Measurements from ENCODE around the gene RASA2.

DNA sequence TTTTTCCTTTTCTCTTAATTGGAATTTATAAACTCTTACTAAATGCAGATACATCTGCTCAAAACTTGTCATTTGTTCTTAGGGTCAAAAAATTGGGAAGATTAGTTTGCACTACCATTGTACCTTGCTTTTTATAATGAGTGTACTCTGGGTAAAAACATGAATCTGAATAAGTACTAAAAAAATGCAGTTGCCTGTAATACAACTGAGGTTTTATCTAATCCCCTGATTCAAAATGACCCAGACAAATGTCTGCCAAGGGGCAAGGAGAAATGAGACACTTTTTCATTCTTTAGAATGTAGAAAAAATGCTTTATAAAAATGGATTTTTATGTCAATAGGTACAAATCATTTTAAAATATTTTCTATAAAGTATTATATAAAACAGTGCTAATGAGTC is 42.4 kb downstream of the RASA2 start:
- TF ChIP-seq, protein P1, sequence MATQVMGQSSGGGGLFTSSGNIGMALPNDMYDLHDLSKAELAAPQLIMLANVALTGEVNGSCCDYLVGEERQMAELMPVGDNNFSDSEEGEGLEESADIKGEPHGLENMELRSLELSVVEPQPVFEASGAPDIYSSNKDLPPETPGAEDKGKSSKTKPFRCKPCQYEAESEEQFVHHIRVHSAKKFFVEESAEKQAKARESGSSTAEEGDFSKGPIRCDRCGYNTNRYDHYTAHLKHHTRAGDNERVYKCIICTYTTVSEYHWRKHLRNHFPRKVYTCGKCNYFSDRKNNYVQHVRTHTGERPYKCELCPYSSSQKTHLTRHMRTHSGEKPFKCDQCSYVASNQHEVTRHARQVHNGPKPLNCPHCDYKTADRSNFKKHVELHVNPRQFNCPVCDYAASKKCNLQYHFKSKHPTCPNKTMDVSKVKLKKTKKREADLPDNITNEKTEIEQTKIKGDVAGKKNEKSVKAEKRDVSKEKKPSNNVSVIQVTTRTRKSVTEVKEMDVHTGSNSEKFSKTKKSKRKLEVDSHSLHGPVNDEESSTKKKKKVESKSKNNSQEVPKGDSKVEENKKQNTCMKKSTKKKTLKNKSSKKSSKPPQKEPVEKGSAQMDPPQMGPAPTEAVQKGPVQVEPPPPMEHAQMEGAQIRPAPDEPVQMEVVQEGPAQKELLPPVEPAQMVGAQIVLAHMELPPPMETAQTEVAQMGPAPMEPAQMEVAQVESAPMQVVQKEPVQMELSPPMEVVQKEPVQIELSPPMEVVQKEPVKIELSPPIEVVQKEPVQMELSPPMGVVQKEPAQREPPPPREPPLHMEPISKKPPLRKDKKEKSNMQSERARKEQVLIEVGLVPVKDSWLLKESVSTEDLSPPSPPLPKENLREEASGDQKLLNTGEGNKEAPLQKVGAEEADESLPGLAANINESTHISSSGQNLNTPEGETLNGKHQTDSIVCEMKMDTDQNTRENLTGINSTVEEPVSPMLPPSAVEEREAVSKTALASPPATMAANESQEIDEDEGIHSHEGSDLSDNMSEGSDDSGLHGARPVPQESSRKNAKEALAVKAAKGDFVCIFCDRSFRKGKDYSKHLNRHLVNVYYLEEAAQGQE (IDR thresholded peaks at IDR 0.05; ENCODE audit: insufficient read depth in 1 of 2, low read depth in 2 of 2, low read length in 1 of 2): no peak
- TF ChIP-seq, protein P2, sequence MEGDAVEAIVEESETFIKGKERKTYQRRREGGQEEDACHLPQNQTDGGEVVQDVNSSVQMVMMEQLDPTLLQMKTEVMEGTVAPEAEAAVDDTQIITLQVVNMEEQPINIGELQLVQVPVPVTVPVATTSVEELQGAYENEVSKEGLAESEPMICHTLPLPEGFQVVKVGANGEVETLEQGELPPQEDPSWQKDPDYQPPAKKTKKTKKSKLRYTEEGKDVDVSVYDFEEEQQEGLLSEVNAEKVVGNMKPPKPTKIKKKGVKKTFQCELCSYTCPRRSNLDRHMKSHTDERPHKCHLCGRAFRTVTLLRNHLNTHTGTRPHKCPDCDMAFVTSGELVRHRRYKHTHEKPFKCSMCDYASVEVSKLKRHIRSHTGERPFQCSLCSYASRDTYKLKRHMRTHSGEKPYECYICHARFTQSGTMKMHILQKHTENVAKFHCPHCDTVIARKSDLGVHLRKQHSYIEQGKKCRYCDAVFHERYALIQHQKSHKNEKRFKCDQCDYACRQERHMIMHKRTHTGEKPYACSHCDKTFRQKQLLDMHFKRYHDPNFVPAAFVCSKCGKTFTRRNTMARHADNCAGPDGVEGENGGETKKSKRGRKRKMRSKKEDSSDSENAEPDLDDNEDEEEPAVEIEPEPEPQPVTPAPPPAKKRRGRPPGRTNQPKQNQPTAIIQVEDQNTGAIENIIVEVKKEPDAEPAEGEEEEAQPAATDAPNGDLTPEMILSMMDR (IDR thresholded peaks at IDR 0.05): no peak
